GM12878 (cell line): Measurements from ENCODE around the gene DEFB119. TPM values are rescaled to one million over a fixed set of nuclear protein-coding genes. Genes with fewer than 3 reads are reported as not detected.
"Not testable (repeated sequence)": the region's sequence is repeated elsewhere in the genome, so short reads cannot be mapped to it uniquely, and the experiment has no call there.

ENCODE experiments used
- ATAC-seq: fragments of 200-7000 bp; cut with Tn5 transposase; 3 replicates; pipeline ENCODE4 v1.9.1; 2020; ENCODE audit warnings: mild to moderate bottlenecking, moderate library complexity
- BruUV-seq: library from RNA; stranded (reverse); fragments of 400-500 nt; replicated peaks from 2 replicates; lab custom pipeline; 2021; lab: Mats Ljungman, UMichigan
- CTCF ChIA-PET: fragments of 300-600 bp; sonication (Branson Sonifier 250); formaldehyde crosslinking; extraction: SDS; loops from one replicate; lab custom pipeline; 2021; ENCODE audit warnings: inconsistent platforms; lab: Yijun Ruan, JAX
- POLR2A ChIA-PET: fragments of 350-600 bp; formaldehyde crosslinking; extraction: SDS; loops from one replicate; lab custom pipeline; 2021; ENCODE audit warnings: inconsistent platforms; lab: Charles Lee
- RAD21 ChIA-PET: fragments of 300-600 bp; sonication (Branson Sonifier 250); formaldehyde crosslinking; loops from one replicate; lab custom pipeline; 2023; ENCODE audit warnings: antibody characterized with exemption; ENCODE audit not compliant: unreplicated experiment; lab: Charles Lee
- SMC1A ChIA-PET: fragments of 300-600 bp; sonication (Branson Sonifier 250); formaldehyde crosslinking; loops from one replicate; lab custom pipeline; 2023; ENCODE audit not compliant: unreplicated experiment, uncharacterized antibody; lab: Charles Lee
- DNase-seq: peaks from one replicate; pipeline ENCODE4 v3.0.0-alpha.2; 2011; ENCODE audit warnings: low read depth, low spot score
- FAIRE-seq: peaks from 3 replicates; lab custom pipeline; 2011; peaks lifted over from hg19 to GRCh38; lab: Jason Lieb, UNC
- H2AFZ ChIP-seq: 2 replicates; pipeline ENCODE4 v1.6.0; 2011; ENCODE audit warnings: low read depth, low read length, control low read depth; ENCODE audit not compliant: control insufficient read depth
- H3K27ac ChIP-seq: 2 replicates; pipeline ENCODE4 v1.5.1; 2011; ENCODE audit warnings: control low read depth; ENCODE audit not compliant: control insufficient read depth, insufficient read depth
- H3K27me3 ChIP-seq, 2 experiments: replicated peaks in 1 of 2; 2 replicates each; pipeline versions ENCODE4 v1.6.0 to v1.6.1; 2011; ENCODE audit warnings: low read length in 1 of 2; ENCODE audit not compliant: control insufficient read depth in 2 of 2, insufficient read depth in 2 of 2
- H3K36me3 ChIP-seq, 2 experiments: 2 replicates each; pipeline ENCODE4 v1.5.1; 2011; ENCODE audit warnings: low read length in 1 of 2; ENCODE audit not compliant: control insufficient read depth in 2 of 2, insufficient read depth in 2 of 2
- H3K4me1 ChIP-seq: 2 replicates; pipeline ENCODE4 v1.6.1; 2011; ENCODE audit warnings: mild to moderate bottlenecking, low read length, moderate library complexity, mixed read lengths; ENCODE audit not compliant: control insufficient read depth, insufficient read depth
- H3K4me2 ChIP-seq: 2 replicates; pipeline ENCODE4 v1.6.0; 2011; ENCODE audit warnings: control low read depth; ENCODE audit not compliant: control insufficient read depth, insufficient read depth
- H3K4me3 ChIP-seq: fragments of 200-600 bp; sonication (generic); 2 replicates; pipeline ENCODE4 v1.5.1; 2016
- H3K79me2 ChIP-seq: 2 replicates; pipeline ENCODE4 v1.6.0; 2011; ENCODE audit warnings: low read length; ENCODE audit not compliant: control insufficient read depth, insufficient read depth
- H3K9ac ChIP-seq: 2 replicates; pipeline ENCODE4 v1.8.0; 2011; ENCODE audit warnings: low read length, control low read depth, mixed read lengths; ENCODE audit not compliant: control insufficient read depth, insufficient read depth
- H3K9me3 ChIP-seq: replicated peaks from 3 replicates; pipeline ENCODE4 v1.5.1; 2011; ENCODE audit warnings: mild to moderate bottlenecking, low read length; ENCODE audit not compliant: control insufficient read depth, insufficient read depth
- H4K20me1 ChIP-seq: 2 replicates; pipeline ENCODE4 v1.6.0; 2011; ENCODE audit not compliant: control insufficient read depth, insufficient read depth
- BCL3 ChIP-seq: IDR thresholded peaks from 2 replicates; pipeline ENCODE4 v1.6.1; 2011; ENCODE audit warnings: borderline replicate concordance, low read depth, mild to moderate bottlenecking, moderate library complexity, low read length; ENCODE audit not compliant: insufficient read depth, poor library complexity, severe bottlenecking
- CEBPB ChIP-seq, 2 experiments: fragments of 150-350 bp in 1 of 2; IDR thresholded peaks; 2 replicates each; pipeline ENCODE4 v1.6.1; 2012 to 2014; ENCODE audit warnings: low read depth in 2 of 2, low read length in 2 of 2, borderline replicate concordance in 1 of 2, inconsistent platforms in 1 of 2
- NR2C2 ChIP-seq: IDR thresholded peaks from 2 replicates; pipeline ENCODE4 v1.6.1; 2011; ENCODE audit warnings: borderline replicate concordance, low read depth; ENCODE audit not compliant: control insufficient read depth, insufficient read length
- PAX5 ChIP-seq: IDR thresholded peaks from 2 replicates; pipeline ENCODE4 v1.6.1; 2011; ENCODE audit warnings: low read depth, low read length, borderline replicate concordance
- POLR2AphosphoS5 ChIP-seq: IDR thresholded peaks from 2 replicates; pipeline ENCODE4 v1.6.1; 2011; ENCODE audit warnings: mild to moderate bottlenecking, low read length, inconsistent platforms
- PRDM15 ChIP-seq: fragments of 450-650 bp; formaldehyde crosslinking; IDR thresholded peaks from 2 replicates; pipeline ENCODE4 v1.4.0; 2020; ENCODE audit warnings: mild to moderate bottlenecking, moderate library complexity
- WGBS: methylation state at CpG from one replicate; pipeline ENCODE4 v1.1.6; 2016; ENCODE audit warnings: low lambda C conversion rate; ENCODE audit not compliant: insufficient replicate concordance, insufficient coverage; ENCODE audit errors: missing lambda C conversion rate; 5-methylcytosine and 5-hydroxymethylcytosine counted together
- in situ Hi-C: fragments of 300-500 bp; cut with MboI; formaldehyde crosslinking; loops from 9 replicates; pipeline ENCODE4 v1.14.3; 2018; ENCODE audit warnings: mixed read lengths
- intact Hi-C: fragments of 100-400 bp; cut with micrococcal nuclease; formaldehyde crosslinking; loops from one replicate; pipeline ENCODE4 v1.14.2; 2022; ENCODE audit not compliant: unreplicated experiment
- polyA plus RNA-seq, 11 experiments: library from polyadenylated mRNA; depleted of rRNA in 4 of 11; unstranded in 6 of 11; stranded (reverse) in 5 of 11; fragments of >200 nt; fragmentation: Nextera tagmentation in 4 of 11; fragmentation: Illumina TruSeq in 1 of 11; extraction: Ambion mirVana in 4 of 11; extraction: Trizol in 1 of 11; gene quantifications; 1 replicate in 1 of 11; 2 replicates in 10 of 11; pipeline versions ENCODE4 v1.2.1 to v1.2.3, GENCODE V29; 2011 to 2016; ENCODE audit warnings: inconsistent platforms in 2 of 11, missing spikeins in 2 of 11, low read depth in 1 of 11
- total RNA-seq, 4 experiments: library from RNA; depleted of rRNA in 3 of 4; stranded (reverse); fragments of >200 nt in 3 of 4; fragmentation: Illumina TruSeq in 1 of 4; extraction: Trizol in 1 of 4; gene quantifications; 2 replicates each; pipeline versions ENCODE4 v1.2.1 to v1.2.3, GENCODE V29; 2013 to 2021
- TF ChIP-seq, protein P1 (sequence below): fragments of 450-650 bp; IDR thresholded peaks from 2 replicates; pipeline ENCODE4 v1.6.1; 2017; ENCODE audit warnings: borderline replicate concordance

The DEFB119 gene
- total and polyA plus RNA-seq, 10 of the 15 experiments (the other 5 are each of a cell fraction or from before 2014, with no cell fraction given): not detected

DNA sequence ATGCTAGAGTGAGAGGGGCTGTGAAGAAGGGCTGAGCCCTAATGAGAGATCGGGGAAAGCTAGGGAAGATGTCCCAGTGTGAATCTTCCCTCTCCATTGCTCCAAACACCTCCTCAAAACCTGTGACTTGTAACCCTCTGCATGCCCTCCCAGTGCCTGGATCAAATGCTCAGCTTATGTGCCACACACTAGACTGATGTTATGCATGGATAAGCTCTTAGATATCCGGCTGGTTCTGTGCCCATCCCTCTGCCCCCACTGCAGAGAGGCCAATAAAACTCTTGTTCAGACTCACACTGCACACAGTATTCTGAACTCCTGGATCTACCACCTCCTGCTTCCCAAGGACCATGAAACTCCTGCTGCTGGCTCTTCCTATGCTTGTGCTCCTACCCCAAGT lies 22.1 kb downstream of the DEFB119 start, which contains the start of gene DEFB118 (continued):
- no peak for TF ChIP-seq CEBPB (IDR thresholded peaks at IDR 0.05; ENCODE audit: borderline replicate concordance in 1 of 2, low read depth in 2 of 2, low read length in 2 of 2)
- TF ChIP-seq, all 136 proteins: peak for 0

- FAIRE-seq: not testable (repeated sequence)
Observed at GRCh38 chr20:31364272-31364671, 26.1 kb downstream of the DEFB119 start.

GRCh38 chr20:31363295-31363694 lies 27.1 kb downstream of the DEFB119 start:
- in situ Hi-C loops: no loop called here
- BruUV-seq: no TSS peak
- no peak for FAIRE-seq
- TF ChIP-seq PAX5 (no peak), PRDM15 (CRISPR knock-in tag) (no peak), POLR2AphosphoS5 (no peak), NR2C2 (no peak), BCL3 (no peak)
- TF ChIP-seq, protein P1, sequence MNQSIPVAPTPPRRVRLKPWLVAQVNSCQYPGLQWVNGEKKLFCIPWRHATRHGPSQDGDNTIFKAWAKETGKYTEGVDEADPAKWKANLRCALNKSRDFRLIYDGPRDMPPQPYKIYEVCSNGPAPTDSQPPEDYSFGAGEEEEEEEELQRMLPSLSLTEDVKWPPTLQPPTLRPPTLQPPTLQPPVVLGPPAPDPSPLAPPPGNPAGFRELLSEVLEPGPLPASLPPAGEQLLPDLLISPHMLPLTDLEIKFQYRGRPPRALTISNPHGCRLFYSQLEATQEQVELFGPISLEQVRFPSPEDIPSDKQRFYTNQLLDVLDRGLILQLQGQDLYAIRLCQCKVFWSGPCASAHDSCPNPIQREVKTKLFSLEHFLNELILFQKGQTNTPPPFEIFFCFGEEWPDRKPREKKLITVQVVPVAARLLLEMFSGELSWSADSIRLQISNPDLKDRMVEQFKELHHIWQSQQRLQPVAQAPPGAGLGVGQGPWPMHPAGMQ: no peak

More at GRCh38 chr20:31364272-31364671, 26.1 kb downstream of the DEFB119 start:
- H3K9me3 ChIP-seq, H3K4me3 ChIP-seq, H3K36me3 ChIP-seq, H3K79me2 ChIP-seq, ATAC-seq, DNase-seq, H3K4me2 ChIP-seq, H3K9ac ChIP-seq, H2AFZ ChIP-seq, H4K20me1 ChIP-seq, SMC1A ChIA-PET, RAD21 ChIA-PET, H3K4me1 ChIP-seq, CTCF ChIA-PET, H3K27me3 ChIP-seq, intact Hi-C loops, H3K27ac ChIP-seq, BruUV-seq, in situ Hi-C loops, POLR2A ChIA-PET: not testable (repeated sequence)
- WGBS: 28% methylated on average over 5 of the region's 5 CpGs

More at GRCh38 chr20:31363295-31363694, 27.1 kb downstream of the DEFB119 start:
- H4K20me1 ChIP-seq: no peaks in the 10 kb centered on the region
- intact Hi-C loops: no loop called here
- H3K27ac ChIP-seq: no peak overlapping the region
- SMC1A ChIA-PET: no interaction called here
- H3K79me2 ChIP-seq: no peaks in the 10 kb centered on the region
- H3K9me3 ChIP-seq: no peaks in the 10 kb centered on the region
- RAD21 ChIA-PET: no interaction called here
- CTCF ChIA-PET: no interaction called here
- ATAC-seq: no peak
- POLR2A ChIA-PET: no interaction called here
- DNase-seq: no peak
- H2AFZ ChIP-seq: no peak overlapping the region
- 12% methylated on average over 4 of the region's 4 CpGs for WGBS
- no peak overlapping the region for H3K4me2 ChIP-seq
- no peaks in the 10 kb centered on the region for H3K27me3 ChIP-seq
- no peak overlapping the region for H3K9ac ChIP-seq
- H3K4me1 ChIP-seq: no peaks in the 10 kb centered on the region
- H3K4me3 ChIP-seq: no peak overlapping the region
- H3K36me3 ChIP-seq: no peaks in the 10 kb centered on the region
